Epithelial cell of esophagus (primary cell): ENCODE data around the gene GAPT.

Experiments used
- DNase-seq: peaks from one replicate; pipeline ENCODE4 v3.0.0; 2010; ENCODE audit warnings: low read depth
- H3K4me3 ChIP-seq: 2 replicates; pipeline ENCODE4 v1.5.1; 2011; ENCODE audit warnings: mild to moderate bottlenecking, low read length, control low read depth
- CTCF ChIP-seq: IDR thresholded peaks from 2 replicates; pipeline ENCODE4 v1.5.1; 2011; ENCODE audit warnings: low read depth, mild to moderate bottlenecking, low read length, control low read depth, inconsistent platforms; ENCODE audit not compliant: insufficient read depth; ENCODE audit errors: missing control alignments

The GAPT gene

GRCh38 chr5:58456026-58456425 lies 35.2 kb upstream of the GAPT start:
- DNase-seq, result no peak
- peak overlapping the region; percentile 84 for H3K4me3 ChIP-seq
- no peak for TF ChIP-seq CTCF

GRCh38 chr5:58456486-58456885 lies 34.7 kb upstream of the GAPT start:
- peak overlapping the region; percentile 84 for H3K4me3 ChIP-seq
- peak; percentile 31 for DNase-seq
- TF ChIP-seq CTCF, result no peak

GRCh38 chr5:58457050-58457449 lies 34.2 kb upstream of the GAPT start:
- DNase-seq, result peak; percentile 45
- no peak for TF ChIP-seq CTCF
- peak overlapping the region; percentile 84 for H3K4me3 ChIP-seq

GRCh38 chr5:58458141-58458742 lies 33.0 kb upstream of the GAPT start:
- no peak for DNase-seq
- no peak for TF ChIP-seq CTCF
- H3K4me3 ChIP-seq, result peak overlapping the region; percentile 84

GRCh38 chr5:58458743-58459145 lies 32.5 kb upstream of the GAPT start:
- DNase-seq, result peak; percentile 75
- no peak for TF ChIP-seq CTCF
- H3K4me3 ChIP-seq, result peak overlapping the region; percentile 84

GRCh38 chr5:58459146-58460001 lies 31.9 kb upstream of the GAPT start:
- H3K4me3 ChIP-seq, result peak overlapping the region; percentile 84
- no peak for TF ChIP-seq CTCF
- DNase-seq, result peak; percentile 43
